K562 (cell line): ENCODE results near the gene HAX1. TPM values are rescaled to one million over a fixed set of nuclear protein-coding genes. Genes with fewer than 3 reads are reported as not detected.

Source experiments
- ATAC-seq: fragments of 200-7000 bp; cut with Tn5 transposase; 3 replicates; pipeline ENCODE4 v1.9.1; 2020; ENCODE audit warnings: moderate library complexity
- BruUV-seq: library from RNA; stranded (reverse); fragments of 400-500 nt; replicated peaks from 2 replicates; lab custom pipeline; 2021; lab: Mats Ljungman, UMichigan
- CTCF ChIA-PET: fragments of 300-600 bp; formaldehyde crosslinking; extraction: SDS; loops from one replicate; lab custom pipeline; 2021; ENCODE audit warnings: low intra/inter-chr PET ratio; lab: Yijun Ruan, JAX
- POLR2A ChIA-PET: fragments of 300-600, 350-650 bp; sonication (Branson Sonifier 250); formaldehyde crosslinking; extraction: SDS; loops from one replicate; lab custom pipeline; 2021; ENCODE audit warnings: antibody characterized with exemption, inconsistent platforms; lab: Yijun Ruan, JAX
- DNase-seq, 4 experiments: peaks; one replicate each; pipeline versions ENCODE4 v3.0.0 to v3.0.0-alpha.2; 2011 to 2018; ENCODE audit warnings: low spot score in 3 of 4, mixed read lengths in 3 of 4; ENCODE audit errors: extremely low read depth in 1 of 4
- FAIRE-seq: peaks from 2 replicates; lab custom pipeline; 2011; peaks lifted over from hg19 to GRCh38; lab: Jason Lieb, UNC
- H2AFZ ChIP-seq: 2 replicates; pipeline ENCODE4 v1.6.0; 2011; ENCODE audit warnings: low read depth, low read length, control low read depth, inconsistent platforms
- H3K27ac ChIP-seq: fragments of 200-600 bp; 3 replicates; pipeline ENCODE4 v1.8.0; 2011; ENCODE audit warnings: low read depth, mild to moderate bottlenecking, control low read depth, inconsistent platforms, low read length, moderate library complexity, mixed read lengths; ENCODE audit errors: extremely low read depth
- H3K27me3 ChIP-seq, 2 experiments: fragments of 300-600 bp in 1 of 2; 2 replicates in 1 of 2; 3 replicates in 1 of 2; pipeline versions ENCODE4 v1.6.0 to v1.8.0; 2011; ENCODE audit warnings: inconsistent platforms in 2 of 2, low read length in 2 of 2, mild to moderate bottlenecking in 1 of 2, mixed read lengths in 1 of 2, moderate library complexity in 1 of 2; ENCODE audit not compliant: control insufficient read depth in 2 of 2, insufficient read depth in 2 of 2
- H3K36me3 ChIP-seq: fragments of 300-600 bp; 3 replicates; pipeline ENCODE4 v1.8.0; 2011; ENCODE audit warnings: mild to moderate bottlenecking, low read length, inconsistent platforms; ENCODE audit not compliant: control insufficient read depth, insufficient read depth
- H3K4me1 ChIP-seq, 2 experiments: fragments of 200-600 bp in 1 of 2; replicated peaks in 1 of 2; 2 replicates in 1 of 2; 3 replicates in 1 of 2; pipeline versions ENCODE4 v1.5.1 to v1.8.0; 2011; ENCODE audit warnings: inconsistent platforms in 2 of 2, low read length in 2 of 2, mild to moderate bottlenecking in 1 of 2, mixed read lengths in 1 of 2, moderate library complexity in 1 of 2; ENCODE audit not compliant: control insufficient read depth in 2 of 2, insufficient read depth in 2 of 2
- H3K4me2 ChIP-seq: 2 replicates; pipeline ENCODE4 v1.6.1; 2011; ENCODE audit warnings: low read length, control low read depth, inconsistent platforms, mixed read lengths; ENCODE audit not compliant: insufficient read depth
- H3K4me3 ChIP-seq: fragments of 200-600 bp; sonication (generic), shearing (Covaris generic); 2 replicates; pipeline ENCODE4 v1.5.1; 2016; ENCODE audit warnings: control low read depth, inconsistent platforms
- H3K79me2 ChIP-seq: fragments of 200-600 bp; 3 replicates; pipeline ENCODE4 v1.8.0; 2011; ENCODE audit warnings: low read length, inconsistent platforms; ENCODE audit not compliant: control insufficient read depth, insufficient read depth
- H3K9ac ChIP-seq, 2 experiments: 2 replicates each; pipeline versions ENCODE4 v1.6.0 to v1.6.1; 2011; ENCODE audit warnings: low read depth in 2 of 2, low read length in 2 of 2, control low read depth in 1 of 2, inconsistent platforms in 1 of 2, mild to moderate bottlenecking in 1 of 2, mixed read lengths in 1 of 2; ENCODE audit not compliant: insufficient read depth in 1 of 2
- H3K9me1 ChIP-seq: one replicate; pipeline ENCODE4 v1.6.0; 2011; ENCODE audit warnings: inconsistent platforms, mild to moderate bottlenecking, low read length, moderate library complexity; ENCODE audit not compliant: control insufficient read depth, insufficient read depth
- H3K9me3 ChIP-seq: replicated peaks from 2 replicates; pipeline ENCODE4 v1.5.1; 2011; ENCODE audit warnings: low read depth, low read length, inconsistent platforms; ENCODE audit not compliant: control insufficient read depth, insufficient read depth
- H4K20me1 ChIP-seq: replicated peaks from 2 replicates; pipeline ENCODE4 v1.6.1; 2011; ENCODE audit warnings: low read length, inconsistent platforms, mixed read lengths; ENCODE audit not compliant: control insufficient read depth, insufficient read depth
- CBX5 ChIP-seq: IDR thresholded peaks from 2 replicates; pipeline ENCODE4 v1.6.1; 2014; ENCODE audit warnings: low read depth, borderline replicate concordance
- CEBPG ChIP-seq, 3 experiments: fragments of 200-800 bp in 1 of 3; sonication (Bioruptor generic) in 1 of 3; sonication (generic) in 1 of 3; formaldehyde crosslinking in 1 of 3; IDR thresholded peaks in 2 of 3; conservative IDR thresholded peaks in 1 of 3; 2 replicates each; pipeline versions ENCODE4 v1.6.1 to v1.8.0; 2016 to 2022; ENCODE audit warnings: missing compliant biosample characterization in 2 of 3, missing genetic modification characterization in 2 of 3, mild to moderate bottlenecking in 1 of 3, missing genetic modification reagents in 1 of 3
- ELF2 ChIP-seq: fragments of 250-450 bp; sonication (Bioruptor Pico); IDR thresholded peaks from 2 replicates; pipeline ENCODE4 v1.5.0; 2021; ENCODE audit warnings: mild to moderate bottlenecking
- NFXL1 ChIP-seq: fragments of 450-650 bp; formaldehyde crosslinking; IDR thresholded peaks from 2 replicates; pipeline ENCODE4 v1.4.0; 2021; ENCODE audit warnings: mild to moderate bottlenecking
- NR1H2 ChIP-seq: sonication (generic); formaldehyde crosslinking; IDR thresholded peaks from 2 replicates; pipeline ENCODE4 v1.4.0; 2020; ENCODE audit warnings: mild to moderate bottlenecking, missing genetic modification reagents
- NR3C1 ChIP-seq: sonication (generic); formaldehyde crosslinking; IDR thresholded peaks from 2 replicates; pipeline ENCODE4 v1.8.1; 2022; ENCODE audit warnings: missing genetic modification reagents
- PRPF4 ChIP-seq: fragments of 200-400 bp; formaldehyde crosslinking; IDR thresholded peaks from one replicate; pipeline ENCODE4 v1.6.1; 2017; ENCODE audit warnings: low read length, low read depth, mild to moderate bottlenecking; ENCODE audit not compliant: insufficient read depth, poor library complexity, severe bottlenecking
- RFX1 ChIP-seq: fragments of 450-650 bp; IDR thresholded peaks from 2 replicates; pipeline ENCODE4 v1.6.1; 2016; ENCODE audit warnings: mild to moderate bottlenecking, moderate library complexity
- SREBF1 ChIP-seq: fragments of 150-350 bp; IDR thresholded peaks from 2 replicates; pipeline ENCODE4 v1.6.1; 2014; ENCODE audit warnings: antibody characterized with exemption, low read depth, low read length, borderline replicate concordance
- TAF7 ChIP-seq: fragments of 450-650 bp; IDR thresholded peaks from 2 replicates; pipeline ENCODE4 v1.6.1; 2016; ENCODE audit warnings: missing genetic modification characterization, missing compliant biosample characterization
- TCF7L2 ChIP-seq: fragments of 150-350 bp; IDR thresholded peaks from 2 replicates; pipeline ENCODE4 v1.6.1; 2016; ENCODE audit warnings: low read depth, mild to moderate bottlenecking, low read length, moderate library complexity
- ZBTB12 ChIP-seq: fragments of 250-450 bp; sonication (Bioruptor Pico); IDR thresholded peaks from 2 replicates; pipeline ENCODE4 v1.4.0; 2020
- ZNF347 ChIP-seq: fragments of 450-650 bp; formaldehyde crosslinking; IDR thresholded peaks from 2 replicates; pipeline ENCODE4 v1.4.0; 2020; ENCODE audit warnings: low read depth, mild to moderate bottlenecking, moderate library complexity
- ZNF512 ChIP-seq: IDR thresholded peaks from 2 replicates; pipeline ENCODE4 v1.6.1; 2016; ENCODE audit warnings: missing genetic modification characterization, missing compliant biosample characterization
- ZNF696 ChIP-seq: fragments of 250-450 bp; sonication (Bioruptor Pico); conservative IDR thresholded peaks from 2 replicates; pipeline ENCODE4 v1.4.0; 2020; ENCODE audit warnings: mild to moderate bottlenecking, moderate library complexity
- WGBS: fragments of 100-300 bp; shearing (Covaris generic); methylation state at CpG from one replicate; pipeline ENCODE4 v1.1.6; 2016; ENCODE audit warnings: low coverage, mixed read lengths; ENCODE audit not compliant: insufficient coverage; ENCODE audit errors: missing lambda C conversion rate; 5-methylcytosine and 5-hydroxymethylcytosine counted together
- in situ Hi-C: fragments of 300-500 bp; cut with MboI; formaldehyde crosslinking; loops from 4 replicates; pipeline ENCODE4 v1.15.0; 2018; ENCODE audit warnings: inconsistent platforms, mixed read lengths
- intact Hi-C: fragments of 100-400 bp; cut with micrococcal nuclease; formaldehyde crosslinking; loops from 2 replicates; pipeline ENCODE4 v1.14.2; 2022
- polyA plus RNA-seq, 8 experiments: library from polyadenylated mRNA; depleted of rRNA in 4 of 8; stranded (reverse) in 5 of 8; unstranded in 3 of 8; fragments of >200 nt; fragmentation: Nextera tagmentation in 2 of 8; fragmentation: Illumina TruSeq in 1 of 8; extraction: Ambion mirVana in 2 of 8; extraction: Trizol in 1 of 8; gene quantifications; 2 replicates each; pipeline versions ENCODE4 v1.2.1 to v1.2.3, GENCODE V29; 2011 to 2014; ENCODE audit warnings: inconsistent platforms in 1 of 8, missing spikeins in 1 of 8
- total RNA-seq, 7 experiments: library from RNA; depleted of rRNA in 6 of 7; stranded (reverse); fragments of >200 nt in 6 of 7; fragmentation: Illumina TruSeq in 2 of 7; extraction: Trizol in 2 of 7; gene quantifications; 2 replicates each; pipeline versions ENCODE4 v1.2.1 to v1.2.3, GENCODE V29; 2011 to 2021; ENCODE audit warnings: low replicate concordance in 1 of 7
- TF ChIP-seq, protein P1 (sequence below): sonication (generic); formaldehyde crosslinking; IDR thresholded peaks from 2 replicates; pipeline ENCODE4 v1.8.1; 2023; ENCODE audit warnings: missing genetic modification reagents, mild to moderate bottlenecking, borderline replicate concordance

HAX1 gene
- total and polyA plus RNA-seq, 9 of the 15 experiments (the other 6 are each of a cell fraction or from before 2014, with no cell fraction given), result 143 to 492 (median 234) TPM

GRCh38 chr1:154318386-154318785, 46.0 kb downstream of the HAX1 start:
- Histone ChIP-seq H3K27ac (no peak overlapping the region), H4K20me1 (no peaks in the 10 kb centered on the region), H2AFZ (no peak overlapping the region), H3K9me1 (no peaks in the 10 kb centered on the region), H3K4me1 (peaks cover 20 to 26% of the 10 kb centered on the region in 2 experiments; a peak in 4 of 5 replicates), H3K9ac (no peak overlapping the region), H3K36me3 (no peaks in the 10 kb centered on the region), H3K4me2 (no peak overlapping the region), H3K9me3 (peaks cover 3% of the 10 kb centered on the region; the same call in 1 of the 2 replicates), H3K27me3 (no peaks in the 10 kb centered on the region), H3K4me3 (no peak overlapping the region), H3K79me2 (peaks cover 12% of the 10 kb centered on the region; the same call in 2 of the 3 replicates)
- in situ Hi-C loops (no loop called here), intact Hi-C loops (no loop called here)
- WGBS, result 67% methylated on average over 4 of the region's 4 CpGs
- no TSS peak for BruUV-seq
- ChIA-PET POLR2A (no interaction called here), CTCF (no interaction called here)
- FAIRE-seq, result no peak
- DNase-seq, result no peak
- no peak for ATAC-seq
- TF ChIP-seq ZNF696 (CRISPR knock-in tag) (no peak), NFXL1 (CRISPR knock-in tag) (no peak), ELF2 (CRISPR knock-in tag) (no peak), CBX5 (no peak), SREBF1 (no peak), PRPF4 (no peak), NR3C1 (CRISPR knock-in tag) (no peak), CEBPG (CRISPR knock-in tag; IDR thresholded peaks at IDR 0.05) (no peak), CEBPG (tag; conservative IDR thresholded peaks at IDR 0.05 in 1 of 2, IDR thresholded peaks at IDR 0.05 in 1 of 2) (no peak), ZBTB12 (CRISPR knock-in tag) (no peak), ZNF512 (no peak), TAF7 (tag) (no peak), TCF7L2 (no peak), RFX1 (no peak), NR1H2 (CRISPR knock-in tag) (no peak), ZNF347 (CRISPR knock-in tag) (no peak)
- TF ChIP-seq, protein P1, sequence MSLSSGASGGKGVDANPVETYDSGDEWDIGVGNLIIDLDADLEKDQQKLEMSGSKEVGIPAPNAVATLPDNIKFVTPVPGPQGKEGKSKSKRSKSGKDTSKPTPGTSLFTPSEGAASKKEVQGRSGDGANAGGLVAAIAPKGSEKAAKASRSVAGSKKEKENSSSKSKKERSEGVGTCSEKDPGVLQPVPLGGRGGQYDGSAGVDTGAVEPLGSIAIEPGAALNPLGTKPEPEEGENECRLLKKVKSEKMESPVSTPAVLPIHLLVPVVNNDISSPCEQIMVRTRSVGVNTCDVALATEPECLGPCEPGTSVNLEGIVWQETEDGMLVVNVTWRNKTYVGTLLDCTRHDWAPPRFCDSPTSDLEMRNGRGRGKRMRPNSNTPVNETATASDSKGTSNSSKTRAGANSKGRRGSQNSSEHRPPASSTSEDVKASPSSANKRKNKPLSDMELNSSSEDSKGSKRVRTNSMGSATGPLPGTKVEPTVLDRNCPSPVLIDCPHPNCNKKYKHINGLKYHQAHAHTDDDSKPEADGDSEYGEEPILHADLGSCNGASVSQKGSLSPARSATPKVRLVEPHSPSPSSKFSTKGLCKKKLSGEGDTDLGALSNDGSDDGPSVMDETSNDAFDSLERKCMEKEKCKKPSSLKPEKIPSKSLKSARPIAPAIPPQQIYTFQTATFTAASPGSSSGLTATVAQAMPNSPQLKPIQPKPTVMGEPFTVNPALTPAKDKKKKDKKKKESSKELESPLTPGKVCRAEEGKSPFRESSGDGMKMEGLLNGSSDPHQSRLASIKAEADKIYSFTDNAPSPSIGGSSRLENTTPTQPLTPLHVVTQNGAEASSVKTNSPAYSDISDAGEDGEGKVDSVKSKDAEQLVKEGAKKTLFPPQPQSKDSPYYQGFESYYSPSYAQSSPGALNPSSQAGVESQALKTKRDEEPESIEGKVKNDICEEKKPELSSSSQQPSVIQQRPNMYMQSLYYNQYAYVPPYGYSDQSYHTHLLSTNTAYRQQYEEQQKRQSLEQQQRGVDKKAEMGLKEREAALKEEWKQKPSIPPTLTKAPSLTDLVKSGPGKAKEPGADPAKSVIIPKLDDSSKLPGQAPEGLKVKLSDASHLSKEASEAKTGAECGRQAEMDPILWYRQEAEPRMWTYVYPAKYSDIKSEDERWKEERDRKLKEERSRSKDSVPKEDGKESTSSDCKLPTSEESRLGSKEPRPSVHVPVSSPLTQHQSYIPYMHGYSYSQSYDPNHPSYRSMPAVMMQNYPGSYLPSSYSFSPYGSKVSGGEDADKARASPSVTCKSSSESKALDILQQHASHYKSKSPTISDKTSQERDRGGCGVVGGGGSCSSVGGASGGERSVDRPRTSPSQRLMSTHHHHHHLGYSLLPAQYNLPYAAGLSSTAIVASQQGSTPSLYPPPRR (CRISPR knock-in tag), result no peak
